ENCODE measurements around the gene P3H1. TPM values are rescaled to one million over a fixed set of nuclear protein-coding genes. Genes with fewer than 3 reads are reported as not detected.

The P3H1 gene
- total RNA-seq, 6 donors from 2014 or later = 21.0 to 58.7 (median 35.3) TPM

DNA sequence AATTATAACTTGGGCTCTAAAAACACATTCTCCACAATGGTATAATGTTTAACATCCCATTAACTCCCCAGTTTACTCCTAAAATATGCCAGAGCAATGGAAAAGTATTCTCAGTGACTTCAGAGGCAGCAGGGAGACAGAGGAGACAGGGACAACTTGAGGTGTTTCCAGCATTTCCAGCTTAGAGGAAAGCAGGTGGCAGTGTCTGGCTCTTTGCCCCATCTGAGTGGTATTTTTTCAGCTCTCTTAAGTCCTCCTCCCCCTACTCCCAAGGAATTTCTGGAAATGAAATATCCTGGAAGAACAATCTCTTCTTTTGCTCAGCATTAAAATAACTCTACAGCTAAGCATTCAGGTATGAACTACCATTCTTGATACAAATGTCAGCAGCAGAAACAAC lies 39.3 kb upstream of the P3H1 start:
- Histone ChIP-seq H3K9me3 (no peaks in the 10 kb centered on the region), H3K4me1 (no peaks in the 10 kb centered on the region), H3K4me3 (no peak overlapping the region), H3K27me3 (no peaks in the 10 kb centered on the region), H3K27ac (no peak overlapping the region), H3K36me3 (peaks cover 0 to 16% (median 2%) of the 10 kb centered on the region in 4 donors)
- TF ChIP-seq, protein P1, sequence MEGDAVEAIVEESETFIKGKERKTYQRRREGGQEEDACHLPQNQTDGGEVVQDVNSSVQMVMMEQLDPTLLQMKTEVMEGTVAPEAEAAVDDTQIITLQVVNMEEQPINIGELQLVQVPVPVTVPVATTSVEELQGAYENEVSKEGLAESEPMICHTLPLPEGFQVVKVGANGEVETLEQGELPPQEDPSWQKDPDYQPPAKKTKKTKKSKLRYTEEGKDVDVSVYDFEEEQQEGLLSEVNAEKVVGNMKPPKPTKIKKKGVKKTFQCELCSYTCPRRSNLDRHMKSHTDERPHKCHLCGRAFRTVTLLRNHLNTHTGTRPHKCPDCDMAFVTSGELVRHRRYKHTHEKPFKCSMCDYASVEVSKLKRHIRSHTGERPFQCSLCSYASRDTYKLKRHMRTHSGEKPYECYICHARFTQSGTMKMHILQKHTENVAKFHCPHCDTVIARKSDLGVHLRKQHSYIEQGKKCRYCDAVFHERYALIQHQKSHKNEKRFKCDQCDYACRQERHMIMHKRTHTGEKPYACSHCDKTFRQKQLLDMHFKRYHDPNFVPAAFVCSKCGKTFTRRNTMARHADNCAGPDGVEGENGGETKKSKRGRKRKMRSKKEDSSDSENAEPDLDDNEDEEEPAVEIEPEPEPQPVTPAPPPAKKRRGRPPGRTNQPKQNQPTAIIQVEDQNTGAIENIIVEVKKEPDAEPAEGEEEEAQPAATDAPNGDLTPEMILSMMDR (IDR thresholded peaks at IDR 0.05) = no peak
- ATAC-seq (ENCODE audit: low FRiP score in 2 of 2) (no peak), DNase-seq (no peak)

DNA sequence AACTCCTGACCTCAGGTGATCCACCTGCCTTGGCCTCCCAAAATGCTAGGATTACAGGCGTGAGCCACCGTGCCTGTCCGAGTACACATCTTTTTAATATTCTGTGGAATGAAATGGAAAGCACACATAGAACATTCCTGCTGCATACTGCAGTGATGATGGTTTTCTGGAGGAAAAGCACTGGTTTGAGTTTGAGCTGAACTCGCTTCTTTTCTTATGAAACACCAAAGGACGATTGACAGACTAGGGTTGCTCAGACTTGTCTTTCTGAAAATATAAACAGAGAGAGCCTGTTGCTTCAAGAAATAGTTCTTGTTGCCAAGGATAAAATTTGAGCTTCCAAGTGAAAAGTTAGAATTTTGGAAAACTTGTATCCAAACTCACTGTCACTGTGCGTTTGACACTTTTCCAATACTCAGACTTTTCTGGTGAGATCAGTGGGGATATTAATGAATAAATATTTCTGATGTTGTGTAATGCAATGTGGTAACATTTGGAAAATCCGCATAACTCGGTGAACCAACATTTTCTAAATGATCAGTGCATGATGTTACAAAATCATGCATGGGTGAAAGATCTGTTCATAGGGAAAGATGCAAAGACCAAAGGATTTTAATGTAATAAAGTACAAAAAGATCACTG lies 35.1 kb upstream of the P3H1 start:
- DNase-seq (no peak), ATAC-seq (ENCODE audit: low FRiP score in 2 of 2) (peak in 1 of 2 donors; percentile 87)
- Histone ChIP-seq H3K4me1 (no peaks in the 10 kb centered on the region), H3K36me3 (peaks cover 0 to 5% (median 0%) of the 10 kb centered on the region in 4 donors), H3K9me3 (no peaks in the 10 kb centered on the region), H3K27ac (no peak overlapping the region), H3K27me3 (no peaks in the 10 kb centered on the region), H3K4me3 (no peak overlapping the region)
- TF ChIP-seq POLR2A (IDR thresholded peaks at IDR 0.05) = no peak
- TF ChIP-seq, protein P1 (IDR thresholded peaks at IDR 0.05) = no peak
- TF ChIP-seq POLR2AphosphoS5 (IDR thresholded peaks at IDR 0.05) = no peak
- TF ChIP-seq EP300 (IDR thresholded peaks at IDR 0.05) = no peak
- 77 to 81% methylated on average over 8 of the region's 8 CpGs for WGBS, 2 donors

DNA sequence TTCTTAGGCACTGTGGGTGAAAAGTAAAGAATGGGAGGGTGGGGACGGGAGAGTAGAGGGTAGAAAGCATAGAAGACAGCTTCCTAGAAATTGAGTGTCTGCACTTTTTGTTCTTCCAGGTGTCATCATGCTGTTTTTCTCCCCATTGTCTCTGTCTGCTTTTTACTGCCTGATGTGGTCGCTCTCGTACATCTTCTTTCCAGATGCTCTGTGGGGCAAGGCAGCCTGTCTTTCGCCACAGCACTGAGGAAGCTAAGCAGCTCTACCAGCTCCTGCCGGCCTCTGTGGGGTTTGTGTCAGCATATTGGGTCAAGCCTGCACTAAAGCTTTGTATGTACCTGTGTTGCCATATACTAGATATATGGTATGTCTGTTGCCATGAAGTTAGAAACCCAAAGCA lies 31.2 kb upstream of the P3H1 start:
- Histone ChIP-seq H3K9me3 (no peaks in the 10 kb centered on the region), H3K4me3 (no peak overlapping the region), H3K36me3 (no peaks in the 10 kb centered on the region), H3K27me3 (no peaks in the 10 kb centered on the region), H3K4me1 (no peaks in the 10 kb centered on the region), H3K27ac (no peak overlapping the region)
- TF ChIP-seq EP300 (IDR thresholded peaks at IDR 0.05) (no peak), POLR2AphosphoS5 (IDR thresholded peaks at IDR 0.05) (no peak), POLR2A (IDR thresholded peaks at IDR 0.05) (no peak)
- TF ChIP-seq, protein P1 (IDR thresholded peaks at IDR 0.05) = no peak
- 82 to 85% methylated on average over 5 of the region's 5 CpGs for WGBS, 2 donors
- ATAC-seq (ENCODE audit: low FRiP score in 2 of 2) (no peak), DNase-seq (no peak)

DNA sequence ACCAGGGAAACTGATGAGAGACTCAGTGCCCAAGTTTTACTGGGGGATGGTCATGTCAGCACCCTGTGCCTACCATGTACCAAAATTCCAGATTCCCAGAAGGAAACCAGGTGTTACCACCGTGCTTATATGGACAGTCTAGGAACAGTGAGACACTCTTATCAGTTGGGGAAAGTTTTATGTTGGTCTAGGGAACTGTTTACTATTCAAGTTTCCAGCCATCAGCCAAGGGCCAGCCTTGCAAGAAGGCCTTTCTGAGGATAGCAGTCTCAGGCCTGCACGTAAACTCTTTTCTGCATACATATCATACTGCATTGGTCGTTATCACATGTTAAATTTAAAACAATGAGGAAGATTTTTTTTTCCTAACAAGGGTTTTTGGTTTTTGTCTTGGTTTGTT lies 30.6 kb upstream of the P3H1 start:
- H3K27ac ChIP-seq = no peak overlapping the region
- no peaks in the 10 kb centered on the region for H3K4me1 ChIP-seq
- no peaks in the 10 kb centered on the region for H3K36me3 ChIP-seq
- no peaks in the 10 kb centered on the region for H3K9me3 ChIP-seq
- DNase-seq (no peak), ATAC-seq (ENCODE audit: low FRiP score in 2 of 2) (no peak)
- no peak overlapping the region for H3K4me3 ChIP-seq
- no peaks in the 10 kb centered on the region for H3K27me3 ChIP-seq
- TF ChIP-seq EP300 (IDR thresholded peaks at IDR 0.05) (no peak), POLR2AphosphoS5 (IDR thresholded peaks at IDR 0.05) (no peak), POLR2A (IDR thresholded peaks at IDR 0.05) (no peak)
- TF ChIP-seq, protein P1 (IDR thresholded peaks at IDR 0.05) = no peak
- WGBS, 2 donors = 78 to 89% methylated on average over 3 of the region's 3 CpGs

DNA sequence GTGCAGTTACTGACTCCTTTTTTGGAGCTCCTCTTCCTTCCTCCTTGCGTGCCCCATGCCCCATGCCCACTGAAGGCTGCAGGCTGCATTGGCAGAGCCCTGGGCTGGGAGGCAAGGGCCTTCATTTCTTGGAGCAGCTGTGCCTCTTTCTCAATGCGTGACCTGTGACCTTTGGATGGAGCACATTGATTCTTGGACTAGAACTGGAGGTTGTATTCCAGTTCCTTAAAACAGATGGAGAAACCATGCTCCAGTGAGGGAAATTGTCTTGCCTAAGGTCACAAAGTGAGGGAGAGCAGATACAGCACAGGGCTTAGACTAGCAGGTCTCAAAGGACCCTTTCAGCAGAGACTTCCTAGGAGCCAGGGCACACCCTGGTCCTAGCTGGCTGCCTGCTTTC lies 27.0 kb upstream of the P3H1 start:
- TF ChIP-seq, protein P1 (IDR thresholded peaks at IDR 0.05) = no peak
- TF ChIP-seq POLR2AphosphoS5 (IDR thresholded peaks at IDR 0.05) = no peak
- no peak for TF ChIP-seq EP300 (IDR thresholded peaks at IDR 0.05)
- no peak for TF ChIP-seq POLR2A (IDR thresholded peaks at IDR 0.05)
- Histone ChIP-seq H3K9me3 (no peaks in the 10 kb centered on the region), H3K36me3 (no peaks in the 10 kb centered on the region), H3K4me1 (no peaks in the 10 kb centered on the region), H3K27ac (no peak overlapping the region), H3K27me3 (no peaks in the 10 kb centered on the region), H3K4me3 (no peak overlapping the region)
- no peak for ATAC-seq (ENCODE audit: low FRiP score in 2 of 2)
- DNase-seq = no peak
- WGBS, 2 donors = 69% methylated on average over 2 of the region's 2 CpGs; no CpG with 5 or more reads in 1 of the 2 donors

Measured in upper lobe of left lung (tissue), 6 donors.